HTR-8/SVneo (cell line): ENCODE measurements around the gene SPRYD3.
A peak's percentile ranks its signal among the peaks of the same experiment; 100 is the strongest.
"Not testable (repeated sequence)": the region's sequence is repeated elsewhere in the genome, so short reads cannot be mapped to it uniquely, and the experiment has no call there.

Experiments
- DNase-seq: peaks from one replicate; pipeline ENCODE4 v3.0.0; 2011; ENCODE audit warnings: low spot score, mixed read lengths; ENCODE audit not compliant: insufficient read length
- FAIRE-seq: peaks from 2 replicates; lab custom pipeline; 2011; peaks lifted over from hg19 to GRCh38; lab: Jason Lieb, UNC

The SPRYD3 gene

GRCh38 chr12:53079226-53080117 lies at the start of gene SPRYD3:
Gene SPRYD3 (minus strand): TSS chr12:53079390. CDS start chr12:53079333, 57 bp downstream.
- DNase-seq (peak; percentile 99), FAIRE-seq (peak; percentile 69)

- FAIRE-seq (no peak), DNase-seq (no peak)
Measured at GRCh38 chr12:53127169-53127568, 48.0 kb upstream of the SPRYD3 start.

GRCh38 chr12:53124352-53124723 lies 45.1 kb upstream of the SPRYD3 start:
- FAIRE-seq (no peak), DNase-seq (no peak)

- DNase-seq, result peak; percentile 57
- peak; percentile 65 for FAIRE-seq
Measured at GRCh38 chr12:53123578-53124351, 44.6 kb upstream of the SPRYD3 start.

- FAIRE-seq (no peak), DNase-seq (peak; percentile 45)
Measured at GRCh38 chr12:53122961-53123468, 43.8 kb upstream of the SPRYD3 start.

- DNase-seq, result no peak
- FAIRE-seq, result no peak
Measured at GRCh38 chr12:53120685-53121525, 41.7 kb upstream of the SPRYD3 start.

GRCh38 chr12:53118751-53119300 lies 39.6 kb upstream of the SPRYD3 start:
- FAIRE-seq, result no peak
- DNase-seq, result no peak

- DNase-seq (no peak), FAIRE-seq (no peak)
Measured at GRCh38 chr12:53115891-53116648, 36.9 kb upstream of the SPRYD3 start.

- DNase-seq (no peak), FAIRE-seq (no peak)
Measured at GRCh38 chr12:53115112-53115890, 36.1 kb upstream of the SPRYD3 start.

- FAIRE-seq, result no peak
- no peak for DNase-seq
Measured at GRCh38 chr12:53113951-53114350, 34.8 kb upstream of the SPRYD3 start.

- DNase-seq, result no peak
Measured at GRCh38 chr12:53113136-53113705, 34.0 kb upstream of the SPRYD3 start.

GRCh38 chr12:53112431-53112830 lies 33.2 kb upstream of the SPRYD3 start:
- not testable (repeated sequence) for FAIRE-seq, DNase-seq

More at GRCh38 chr12:53113136-53113705, 34.0 kb upstream of the SPRYD3 start:
- FAIRE-seq, result no peak

GRCh38 chr12:53107122-53107521 lies 27.9 kb upstream of the SPRYD3 start:
- FAIRE-seq, result no peak

GRCh38 chr12:53105712-53106439 lies 26.7 kb upstream of the SPRYD3 start:
- no peak for DNase-seq

More at GRCh38 chr12:53107122-53107521, 27.9 kb upstream of the SPRYD3 start:
- no peak for DNase-seq

GRCh38 chr12:53105256-53105655 lies 26.1 kb upstream of the SPRYD3 start:
- no peak for DNase-seq
- FAIRE-seq, result no peak

More at GRCh38 chr12:53105712-53106439, 26.7 kb upstream of the SPRYD3 start:
- FAIRE-seq, result no peak

GRCh38 chr12:53103860-53104305 lies 24.7 kb upstream of the SPRYD3 start:
- FAIRE-seq (no peak), DNase-seq (no peak)
